ENCODE data around the gene TAAR8.
"Not testable (repeated sequence)": the region's sequence is repeated elsewhere in the genome, so short reads cannot be mapped to it uniquely, and the experiment has no call there.

TAAR8 gene

GRCh38 chr6:132548746-132549463, 3.6 kb upstream of the TAAR8 start:
- DNase-seq (ENCODE audit: low spot score), result no peak

GRCh38 chr6:132551214-132551613, 1.3 kb upstream of the TAAR8 start:
- DNase-seq (ENCODE audit: low spot score), result no peak

- DNase-seq (ENCODE audit: low spot score), result not testable (repeated sequence)
These were observed 7.6 kb downstream of the TAAR8 start for GRCh38 chr6:132560087-132560486.

GRCh38 chr6:132566404-132566803, 13.9 kb downstream of the TAAR8 start:
- no peak for DNase-seq (ENCODE audit: low spot score)

DNA sequence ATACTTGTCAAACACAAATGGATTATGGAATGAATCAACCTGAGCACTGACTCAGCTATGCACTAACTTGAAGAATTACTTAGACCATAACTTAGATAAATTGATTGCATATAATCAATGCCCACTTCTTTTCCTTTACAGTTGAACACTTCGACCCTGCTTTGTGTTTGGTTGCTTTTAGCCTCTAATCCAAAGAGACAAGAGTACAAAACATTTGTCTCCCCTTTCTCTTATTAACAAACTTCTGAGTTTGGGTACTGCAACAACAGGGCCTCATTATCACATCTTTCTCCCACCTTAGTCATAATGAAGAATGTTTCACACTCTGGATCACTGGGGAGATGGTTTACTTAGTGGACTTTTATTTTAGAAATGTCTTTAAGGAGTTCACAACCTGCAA, 15.1 kb downstream of the TAAR8 start:
- peak; percentile 16 for DNase-seq (ENCODE audit: low spot score)

DNA sequence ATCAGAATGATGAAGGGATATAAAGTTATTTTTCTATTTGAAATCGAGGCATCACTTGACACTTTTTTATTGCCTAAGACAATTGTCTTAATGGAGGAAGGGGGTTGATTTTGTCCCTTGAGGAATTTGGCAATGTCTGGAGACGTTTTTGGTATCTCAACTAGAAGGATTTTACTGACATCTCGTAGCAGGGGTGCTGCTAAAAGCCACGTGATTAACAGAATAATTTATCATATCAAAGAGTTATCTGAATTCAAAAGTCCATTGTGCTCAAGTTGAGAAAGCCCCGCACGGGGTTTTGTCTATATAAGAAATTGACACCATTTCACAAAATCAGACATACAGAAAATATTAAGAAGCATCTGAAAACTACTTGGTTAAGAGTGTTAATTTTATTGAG, 16.1 kb downstream of the TAAR8 start:
- peak; percentile 62 for DNase-seq (ENCODE audit: low spot score)

- peak; percentile 92 for DNase-seq (ENCODE audit: low spot score)
These were observed 16.7 kb downstream of the TAAR8 start for GRCh38 chr6:132569170-132569569.

GRCh38 chr6:132570221-132570777, 17.8 kb downstream of the TAAR8 start, which contains the start of gene TAAR6:
Gene TAAR6 (plus strand): TSS chr6:132570322. CDS start chr6:132570322, 0 bp downstream.
- DNase-seq (ENCODE audit: low spot score), result peak; percentile 80

DNA sequence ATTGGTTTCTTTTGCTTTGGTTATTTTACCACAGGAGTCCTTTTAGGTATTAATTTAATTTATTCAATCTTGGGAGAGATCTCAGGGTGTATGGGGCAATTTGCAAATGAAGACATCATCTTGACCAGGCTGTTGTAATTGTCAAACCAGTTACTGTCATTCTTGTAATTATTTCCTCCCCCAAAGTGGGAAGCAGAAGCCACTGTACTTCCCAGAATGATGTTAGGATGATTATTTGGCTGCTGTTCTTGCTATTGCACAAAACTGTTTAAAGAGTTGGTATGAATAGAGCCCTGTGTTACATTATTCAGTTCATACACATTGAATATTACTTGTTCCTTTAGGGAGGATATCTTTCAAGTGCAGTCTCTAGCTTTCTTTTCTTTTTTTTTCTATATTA, 19.3 kb downstream of the TAAR8 start:
- DNase-seq (ENCODE audit: low spot score), result no peak

DNA sequence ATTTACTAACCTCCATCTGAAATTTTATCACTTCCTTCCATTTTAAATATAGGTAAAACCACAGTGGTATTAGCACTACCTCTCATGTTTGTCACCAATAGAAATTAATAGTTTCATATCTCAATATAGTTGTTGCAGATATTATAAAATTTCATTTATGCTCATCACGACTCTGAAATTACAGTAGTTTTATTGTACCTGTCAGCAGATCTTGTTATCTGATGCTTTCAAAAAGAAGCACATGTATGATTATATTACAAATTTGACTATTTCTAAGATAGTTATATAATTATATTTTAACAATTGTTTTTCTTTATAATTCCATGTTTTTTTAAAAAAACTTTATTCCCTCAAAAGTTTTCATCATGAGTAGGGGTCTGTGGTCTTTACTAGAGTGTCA, 32.2 kb downstream of the TAAR8 start:
- no peak for DNase-seq (ENCODE audit: low spot score)

- DNase-seq (ENCODE audit: low spot score), result no peak
These were observed 35.0 kb downstream of the TAAR8 start for GRCh38 chr6:132587424-132587823.

DNA sequence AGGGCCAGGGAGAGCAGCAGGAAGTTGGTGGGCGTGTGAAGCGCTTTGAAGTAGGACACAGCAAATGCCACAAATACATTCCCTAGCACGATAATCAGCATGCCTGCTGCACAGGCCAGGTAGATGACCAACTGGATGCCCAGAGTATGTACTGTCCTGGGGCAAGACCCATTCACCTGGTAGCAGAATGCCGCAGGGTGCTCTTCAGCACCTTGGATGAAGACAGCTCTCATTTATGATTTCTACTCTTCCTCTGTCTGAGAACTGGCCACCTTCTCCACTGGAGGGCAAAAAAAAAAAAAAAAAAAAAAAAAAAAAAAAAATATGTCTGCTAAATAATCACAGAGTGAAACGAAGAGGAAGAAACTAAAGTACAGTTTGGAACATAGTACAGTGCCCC, 37.0 kb downstream of the TAAR8 start, which contains the start of gene TAAR5:
TSS of gene TAAR5 (minus strand) at position 288 of the 400 bp plus-strand sequence. CDS start at position 233, 55 bp downstream.
- DNase-seq (ENCODE audit: low spot score), result no peak

DNA sequence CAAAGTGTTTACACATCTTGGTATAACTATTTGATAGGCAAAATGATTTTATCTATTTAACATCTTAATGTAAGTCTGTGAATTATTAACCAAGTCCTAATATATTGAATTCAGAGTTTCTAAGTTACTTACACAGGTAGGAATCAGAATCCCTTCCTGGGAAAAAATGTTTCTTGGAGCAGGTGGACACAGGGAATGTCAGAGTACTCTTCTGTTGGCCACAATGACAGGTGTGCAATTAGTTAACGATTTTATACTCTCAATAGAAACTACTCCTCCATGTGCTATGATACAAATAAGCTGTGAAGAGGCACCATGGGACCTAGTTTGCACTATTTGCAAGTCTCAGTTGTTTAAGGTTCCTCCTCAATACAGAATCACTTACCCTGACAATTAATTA, 37.9 kb downstream of the TAAR8 start:
- no peak for DNase-seq (ENCODE audit: low spot score)

DNA sequence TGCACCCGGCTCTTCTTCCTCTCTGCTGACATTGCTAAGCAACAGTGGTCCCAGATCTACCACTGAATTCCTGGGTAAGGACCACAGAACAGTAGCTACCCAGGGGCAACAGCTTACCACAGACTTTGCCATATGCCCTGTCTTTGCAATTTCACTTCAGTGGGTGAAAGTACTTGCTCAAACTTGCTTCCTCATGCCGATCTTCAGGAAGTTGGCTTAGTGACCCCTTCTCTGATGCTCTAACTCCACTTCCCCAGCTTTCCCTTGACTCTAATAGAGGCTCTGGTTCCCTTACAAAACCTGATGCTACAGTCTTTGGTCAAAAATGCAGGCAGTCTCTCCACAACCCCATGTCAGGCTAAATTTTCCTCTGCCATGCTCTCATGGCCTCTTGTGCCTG, 40.4 kb downstream of the TAAR8 start:
- no peak for DNase-seq (ENCODE audit: low spot score)

- no peak for DNase-seq (ENCODE audit: low spot score)
These were observed 43.7 kb downstream of the TAAR8 start for GRCh38 chr6:132596201-132596600.

DNA sequence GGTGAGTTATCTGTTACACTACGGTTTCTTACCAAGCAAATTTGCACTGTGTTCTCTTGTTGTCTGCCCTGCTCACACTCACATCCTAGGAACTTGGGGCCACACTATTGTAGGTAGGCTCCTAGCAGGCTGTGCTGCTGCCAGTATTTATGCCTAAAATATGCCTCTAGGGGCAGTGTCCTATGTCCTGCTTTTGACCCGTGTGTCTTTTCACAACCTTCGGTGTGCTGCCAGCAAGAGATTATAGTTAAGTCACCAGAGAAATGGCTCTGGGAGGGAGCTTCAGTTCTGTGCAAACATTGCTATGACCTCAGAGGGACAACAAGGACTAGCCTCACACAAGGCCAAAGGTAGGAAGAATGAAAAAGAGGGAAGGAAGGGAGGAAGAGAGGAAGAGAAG, 46.0 kb downstream of the TAAR8 start:
- no peak for DNase-seq (ENCODE audit: low spot score)

DNA sequence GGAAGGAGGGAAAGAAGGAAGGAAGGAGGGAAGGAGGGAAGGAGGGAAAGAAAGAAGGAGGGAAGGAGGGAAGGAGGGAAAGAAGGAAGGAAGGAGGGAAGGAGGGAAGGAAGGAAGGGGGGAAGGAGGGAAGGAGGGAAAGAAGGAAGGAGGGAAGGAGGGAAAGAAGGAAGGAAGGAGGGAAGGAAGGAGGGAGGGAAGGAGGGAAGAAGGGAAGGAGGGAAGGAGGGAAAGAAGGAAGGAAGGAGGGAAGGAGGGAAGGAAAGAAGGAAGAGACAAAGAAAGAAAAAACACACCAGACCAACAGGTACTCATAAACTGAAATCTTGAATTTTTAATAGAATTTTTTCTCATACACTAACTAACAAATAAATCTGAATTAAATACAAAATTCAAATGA, 48.4 kb downstream of the TAAR8 start:
- DNase-seq (ENCODE audit: low spot score), result not testable (repeated sequence)

Data from globus pallidus (tissue), 1 donor.